Psoas muscle (tissue), 8 donors: ENCODE data around the gene MPDZ. TPM values are rescaled to one million over a fixed set of nuclear protein-coding genes. Genes with fewer than 3 reads are reported as not detected.

ENCODE experiments used
- ATAC-seq, 4 donors: fragments of 200-7000 bp; cut with Tn5 transposase; one replicate each; pipeline ENCODE4 v1.9.1; 2020; ENCODE audit warnings: moderate library complexity in 3 of 4, mild to moderate bottlenecking in 2 of 4
- DNase-seq, 2 donors: peaks; one replicate each; pipeline ENCODE4 v3.0.0-alpha.2; 2020
- H3K27ac ChIP-seq: fragments of 200-600 bp; one replicate; pipeline ENCODE4 v1.8.0; 2022
- H3K27me3 ChIP-seq, 3 donors: fragments of 200-600 bp in 1 of 3; one replicate each; pipeline versions ENCODE4 v1.6.1 to v1.8.0; 2013 to 2022; ENCODE audit warnings: low read length in 2 of 3, mild to moderate bottlenecking in 2 of 3, moderate library complexity in 1 of 3; ENCODE audit not compliant: insufficient read depth in 3 of 3
- H3K36me3 ChIP-seq, 2 donors: fragments of 200-600 bp in 1 of 2; one replicate each; pipeline versions ENCODE4 v1.6.1 to v1.8.0; 2013 to 2022; ENCODE audit warnings: low read depth in 1 of 2, mild to moderate bottlenecking in 1 of 2, moderate library complexity in 1 of 2; ENCODE audit not compliant: insufficient read depth in 1 of 2
- H3K4me1 ChIP-seq: fragments of 200-600 bp; one replicate; pipeline ENCODE4 v1.8.0; 2022
- H3K4me3 ChIP-seq: fragments of 200-600 bp; one replicate; pipeline ENCODE4 v1.8.0; 2022; ENCODE audit warnings: mild to moderate bottlenecking
- H3K9me3 ChIP-seq: fragments of 200-600 bp; one replicate; pipeline ENCODE4 v1.8.0; 2022
- WGBS, 3 donors: extraction: QIAGEN DNeasy Blood & Tissue Kit; methylation state at CpG; one replicate each; pipeline versions ENCODE4 v1.1.6 to v1.1.7; 2013; 5-methylcytosine and 5-hydroxymethylcytosine counted together
- intact Hi-C, 2 donors: fragments of 100-400 bp; cut with DNase I; formaldehyde crosslinking; loops; one replicate each; pipeline versions ENCODE4 v1.11.0 to v1.14.2; 2022
- polyA plus RNA-seq, 3 donors: library from polyadenylated mRNA; stranded (reverse); fragments of 200-250 nt; gene quantifications; one replicate each; pipeline ENCODE4 v1.2.3, GENCODE V29; 2013
- total RNA-seq, 4 donors: library from RNA; stranded (reverse); fragmentation: NEBNext Ultra II Directional in 2 of 4; extraction: Animal tissue kit (Norgen Biotek cat#: 25700) in 2 of 4; gene quantifications; one replicate each; pipeline versions ENCODE4 v1.2.1 to v1.2.4, GENCODE V29; 2021 to 2023
- TF ChIP-seq, protein P1 (sequence below): fragments of 200-600 bp; IDR thresholded peaks from one replicate; pipeline ENCODE4 v1.8.0; 2022; ENCODE audit warnings: antibody characterized with exemption
- donor health status: healthy with polysubstance abuse.
- donor health status: DM: no; HTN: no; CAD: no; lungs with moderate emphysema.
- donor health status: Bipolar disorder and iron deficiency.
- donor health status: healthy.
- donor health status: DM: yes; HTN: yes; CAD: no.
- donor health status: DM: no; HTN: no; CAD: no.
- donor health status: DM: no; HTN: no; CAD: no.
- donor health status: DM: yes; HTN: yes; CAD: no.

MPDZ gene
- total and polyA plus RNA-seq, 7 donors = 9.3 to 42.8 (median 23.1) TPM

DNA sequence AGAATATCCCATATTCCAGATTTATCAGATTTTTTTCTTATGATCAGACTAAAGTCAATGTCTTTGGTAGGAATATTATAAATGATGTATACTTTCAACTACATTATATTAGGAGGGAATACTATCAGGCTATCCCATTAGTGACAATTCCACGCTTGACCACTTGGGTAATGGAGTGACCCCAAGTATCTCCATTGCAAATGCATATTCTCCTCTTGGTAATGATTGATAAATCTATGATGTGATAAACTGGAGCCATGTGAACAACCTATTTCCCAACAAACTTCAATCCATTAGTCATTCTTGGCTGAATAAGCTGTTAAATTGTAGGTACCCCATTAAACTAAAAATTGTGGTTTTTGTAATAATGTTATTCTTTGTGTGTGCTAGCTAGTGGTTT, 12.2 kb upstream of the MPDZ start:
- ATAC-seq (no peak), DNase-seq (no peak)
- TF ChIP-seq, protein P1, sequence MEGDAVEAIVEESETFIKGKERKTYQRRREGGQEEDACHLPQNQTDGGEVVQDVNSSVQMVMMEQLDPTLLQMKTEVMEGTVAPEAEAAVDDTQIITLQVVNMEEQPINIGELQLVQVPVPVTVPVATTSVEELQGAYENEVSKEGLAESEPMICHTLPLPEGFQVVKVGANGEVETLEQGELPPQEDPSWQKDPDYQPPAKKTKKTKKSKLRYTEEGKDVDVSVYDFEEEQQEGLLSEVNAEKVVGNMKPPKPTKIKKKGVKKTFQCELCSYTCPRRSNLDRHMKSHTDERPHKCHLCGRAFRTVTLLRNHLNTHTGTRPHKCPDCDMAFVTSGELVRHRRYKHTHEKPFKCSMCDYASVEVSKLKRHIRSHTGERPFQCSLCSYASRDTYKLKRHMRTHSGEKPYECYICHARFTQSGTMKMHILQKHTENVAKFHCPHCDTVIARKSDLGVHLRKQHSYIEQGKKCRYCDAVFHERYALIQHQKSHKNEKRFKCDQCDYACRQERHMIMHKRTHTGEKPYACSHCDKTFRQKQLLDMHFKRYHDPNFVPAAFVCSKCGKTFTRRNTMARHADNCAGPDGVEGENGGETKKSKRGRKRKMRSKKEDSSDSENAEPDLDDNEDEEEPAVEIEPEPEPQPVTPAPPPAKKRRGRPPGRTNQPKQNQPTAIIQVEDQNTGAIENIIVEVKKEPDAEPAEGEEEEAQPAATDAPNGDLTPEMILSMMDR = no peak
- intact Hi-C loops = no loop called here
- Histone ChIP-seq H3K4me3 (no peak overlapping the region), H3K27me3 (no peaks in the 10 kb centered on the region), H3K9me3 (no peaks in the 10 kb centered on the region), H3K27ac (no peak overlapping the region), H3K4me1 (no peaks in the 10 kb centered on the region), H3K36me3 (no peaks in the 10 kb centered on the region)
- WGBS, 3 donors = 95 to 98% (median 95%) methylated on average over 1 of the region's 1 CpG

DNA sequence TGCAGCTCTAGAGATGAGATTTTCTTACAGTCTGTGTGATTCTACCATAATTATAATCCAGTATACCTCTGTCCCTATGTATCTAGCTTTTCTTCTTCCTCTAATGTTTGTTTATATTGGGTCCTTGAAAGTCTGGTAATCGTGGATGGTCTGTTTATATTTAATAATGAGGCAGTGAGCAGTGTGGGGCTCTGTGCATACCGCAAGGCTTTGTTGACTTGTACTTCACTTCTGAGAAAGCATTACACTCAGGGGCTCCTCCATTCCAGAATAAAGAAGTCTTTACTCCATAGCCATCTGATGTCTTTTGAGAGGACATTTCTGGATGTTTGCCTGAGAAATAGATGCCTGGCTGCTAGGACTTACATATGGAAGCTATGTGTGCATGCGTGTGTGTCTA, 4.5 kb upstream of the MPDZ start:
- H3K9me3 ChIP-seq = no peaks in the 10 kb centered on the region
- ATAC-seq (no peak), DNase-seq (no peak)
- no peak overlapping the region for H3K4me3 ChIP-seq
- intact Hi-C loops = no loop called here
- no peaks in the 10 kb centered on the region for H3K36me3 ChIP-seq
- peaks cover 6% of the 10 kb centered on the region for H3K4me1 ChIP-seq
- TF ChIP-seq, protein P1 = no peak
- no peaks in the 10 kb centered on the region for H3K27me3 ChIP-seq
- WGBS, 3 donors = 69 to 82% (median 80%) methylated on average over 3 of the region's 3 CpGs
- no peak overlapping the region for H3K27ac ChIP-seq

GRCh38 chr9:13282998-13283397, 3.5 kb upstream of the MPDZ start:
- no peaks in the 10 kb centered on the region for H3K27me3 ChIP-seq
- TF ChIP-seq, protein P1 = no peak
- H3K4me3 ChIP-seq = no peak overlapping the region
- DNase-seq (no peak), ATAC-seq (no peak)
- H3K4me1 ChIP-seq = peaks cover 7% of the 10 kb centered on the region
- no peaks in the 10 kb centered on the region for H3K36me3 ChIP-seq
- intact Hi-C loops = no loop called here
- no peak overlapping the region for H3K27ac ChIP-seq
- no peaks in the 10 kb centered on the region for H3K9me3 ChIP-seq

DNA sequence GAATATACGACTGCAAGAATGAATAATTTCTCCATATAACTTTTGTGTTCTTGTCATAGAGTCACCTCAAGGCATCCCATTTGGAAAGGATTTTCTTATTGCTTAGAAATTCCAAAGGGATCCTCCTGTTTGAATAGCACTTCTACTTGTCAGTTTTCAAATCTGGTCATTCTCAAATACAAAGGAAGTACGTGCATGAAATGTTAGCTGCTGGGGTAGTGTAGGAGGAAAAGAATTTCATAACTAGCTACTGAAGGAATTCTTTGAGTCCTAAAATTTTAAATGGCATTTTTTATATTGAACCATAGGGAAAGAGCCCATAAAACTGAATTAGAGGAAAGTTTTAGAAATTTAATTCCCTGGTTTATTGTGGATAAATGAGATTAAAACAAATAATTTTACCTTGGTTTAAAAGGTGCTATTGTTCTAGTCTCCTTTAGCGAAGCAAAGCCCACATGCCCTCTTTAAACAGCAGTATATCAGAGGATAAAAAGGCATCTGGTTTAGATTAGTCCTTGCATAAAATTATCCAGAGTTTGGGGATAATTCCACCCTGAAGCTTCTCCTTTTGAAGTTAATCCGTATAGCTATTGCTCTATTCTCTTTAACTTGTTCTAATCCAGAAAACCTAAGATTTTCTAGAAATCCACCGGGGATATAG, 2.0 kb upstream of the MPDZ start:
- H3K27ac ChIP-seq = no peak overlapping the region
- H3K27me3 ChIP-seq = no peaks in the 10 kb centered on the region
- 89 to 92% (median 90%) methylated on average over 5 of the region's 5 CpGs for WGBS, 3 donors
- intact Hi-C loops = no loop called here
- TF ChIP-seq, protein P1 = no peak
- H3K9me3 ChIP-seq = no peaks in the 10 kb centered on the region
- ATAC-seq (no peak), DNase-seq (no peak)
- peaks cover 16% of the 10 kb centered on the region for H3K4me1 ChIP-seq
- no peaks in the 10 kb centered on the region for H3K36me3 ChIP-seq
- no peak overlapping the region for H3K4me3 ChIP-seq
